Measurements from ENCODE around the gene USP32.
"Not testable (repeated sequence)": the region's sequence is repeated elsewhere in the genome, so short reads cannot be mapped to it uniquely, and the experiment has no call there.

DNA sequence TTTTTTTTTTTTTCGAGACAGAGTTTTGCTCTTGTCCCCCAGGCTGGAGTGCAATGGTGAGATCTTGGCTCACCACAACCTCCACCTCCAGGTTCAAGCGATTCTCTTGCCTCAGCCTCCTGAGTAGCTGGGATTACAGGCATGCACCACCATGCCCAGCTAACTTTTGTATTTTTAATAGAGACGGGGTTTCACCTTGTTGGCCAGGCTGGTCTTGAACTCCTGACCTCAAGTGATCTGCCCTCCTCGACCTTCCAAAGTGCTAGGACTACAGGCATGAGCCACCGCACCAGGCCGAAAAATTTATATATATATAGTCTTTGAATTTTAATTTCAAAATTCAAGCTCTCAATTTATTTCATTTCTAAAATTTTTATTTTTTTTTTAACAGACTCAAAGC lies 36.6 kb upstream of the USP32 start:
- TF ChIP-seq SUZ12 (IDR thresholded peaks at IDR 0.05; ENCODE audit: extremely low read depth, insufficient read depth, insufficient read length); ZNF274 (IDR thresholded peaks at IDR 0.05; ENCODE audit: low read depth, low read length); YY1 (IDR thresholded peaks at IDR 0.05; ENCODE audit: insufficient read depth, insufficient read length): not testable (repeated sequence)
